CD14-positive monocyte (primary cell): ENCODE measurements around the gene IGSF22. TPM values are rescaled to one million over a fixed set of nuclear protein-coding genes. Genes with fewer than 3 reads are reported as not detected.

Experiments
- DNase-seq, 3 donors: peaks; one replicate each; pipeline ENCODE4 v3.0.0-alpha.2; 2011 to 2022
- H2AFZ ChIP-seq: 2 replicates; pipeline ENCODE4 v1.6.0; 2012; ENCODE audit warnings: mild to moderate bottlenecking, low read depth, low read length, inconsistent platforms; ENCODE audit not compliant: insufficient read depth, poor library complexity, severe bottlenecking
- H3K27ac ChIP-seq, 2 donors: 1 replicate in 1 of 2; 2 replicates in 1 of 2; pipeline ENCODE4 v1.5.1; 2012 to 2013; ENCODE audit warnings: low read length in 2 of 2, control low read depth in 1 of 2, inconsistent platforms in 1 of 2, low read depth in 1 of 2, mild to moderate bottlenecking in 1 of 2
- H3K27me3 ChIP-seq, 2 donors: one replicate each; pipeline versions ENCODE4 v1.6.0 to v1.6.1; 2011 to 2013; ENCODE audit warnings: low read length in 2 of 2; ENCODE audit not compliant: control insufficient read depth in 2 of 2, insufficient read depth in 2 of 2
- H3K36me3 ChIP-seq, 2 donors: replicated peaks in 1 of 2; 1 replicate in 1 of 2; 2 replicates in 1 of 2; pipeline versions ENCODE4 v1.5.1 to v1.6.1; 2012 to 2013; ENCODE audit warnings: low read length in 2 of 2, control low read depth in 1 of 2, inconsistent platforms in 1 of 2, mild to moderate bottlenecking in 1 of 2; ENCODE audit not compliant: insufficient read depth in 2 of 2, control insufficient read depth in 1 of 2
- H3K4me1 ChIP-seq, 2 donors: 1 replicate in 1 of 2; 2 replicates in 1 of 2; pipeline versions ENCODE4 v1.5.1 to v1.6.1; 2012 to 2013; ENCODE audit warnings: low read length in 2 of 2, control low read depth in 1 of 2, inconsistent platforms in 1 of 2, mild to moderate bottlenecking in 1 of 2, moderate library complexity in 1 of 2; ENCODE audit not compliant: insufficient read depth in 2 of 2, control insufficient read depth in 1 of 2
- H3K4me2 ChIP-seq: replicated peaks from 2 replicates; pipeline ENCODE3; 2012; ENCODE audit warnings: low read length, moderate library complexity, mild to moderate bottlenecking; ENCODE audit not compliant: poor library complexity, severe bottlenecking; ENCODE audit errors: extremely low read depth
- H3K4me3 ChIP-seq, 3 experiments: fragments of 200-600 bp in 1 of 3; sonication (generic) in 1 of 3; replicated peaks in 1 of 3; 1 replicate in 2 of 3; 2 replicates in 1 of 3; pipeline ENCODE4 v1.5.1; 2011 to 2013; ENCODE audit warnings: low read length in 3 of 3, mild to moderate bottlenecking in 3 of 3, control low read depth in 2 of 3, low read depth in 2 of 3, inconsistent platforms in 1 of 3, moderate library complexity in 1 of 3
- H3K79me2 ChIP-seq: 2 replicates; pipeline ENCODE4 v1.6.0; 2012; ENCODE audit warnings: mild to moderate bottlenecking, control low read depth, inconsistent platforms, low read length, moderate library complexity; ENCODE audit not compliant: insufficient read depth
- H3K9ac ChIP-seq: 2 replicates; pipeline ENCODE4 v1.6.0; 2017; ENCODE audit warnings: low read length, mild to moderate bottlenecking; ENCODE audit not compliant: insufficient read depth, poor library complexity, severe bottlenecking
- H3K9me3 ChIP-seq, 2 donors: replicated peaks in 1 of 2; 1 replicate in 1 of 2; 2 replicates in 1 of 2; pipeline versions ENCODE4 v1.5.1 to v1.6.1; 2012 to 2013; ENCODE audit warnings: low read length in 2 of 2, control low read depth in 1 of 2; ENCODE audit not compliant: control insufficient read depth in 1 of 2, insufficient read depth in 1 of 2
- H4K20me1 ChIP-seq: 2 replicates; pipeline ENCODE4 v1.6.0; 2012; ENCODE audit warnings: mild to moderate bottlenecking, low read length, control low read depth, moderate library complexity; ENCODE audit not compliant: insufficient read depth
- H3K27ac Mint-ChIP-seq, 7 donors: one replicate each; pipeline ENCODE4 v1.8.0; 2020; ENCODE audit warnings: mild to moderate bottlenecking in 7 of 7, mixed read lengths in 7 of 7, moderate library complexity in 6 of 7, inconsistent platforms in 2 of 7
- H3K27me3 Mint-ChIP-seq, 3 donors: one replicate each; pipeline ENCODE4 v1.8.0; 2021 to 2022; ENCODE audit warnings: low read depth in 3 of 3, mild to moderate bottlenecking in 3 of 3, mixed read lengths in 3 of 3, moderate library complexity in 3 of 3, inconsistent platforms in 1 of 3
- H3K36me3 Mint-ChIP-seq, 2 donors: one replicate each; pipeline ENCODE4 v1.8.0; 2020; ENCODE audit warnings: mixed read lengths in 2 of 2, inconsistent platforms in 1 of 2, mild to moderate bottlenecking in 1 of 2
- H3K4me1 Mint-ChIP-seq: one replicate; pipeline ENCODE4 v1.8.0; 2020; ENCODE audit warnings: mild to moderate bottlenecking, mixed read lengths
- H3K4me3 Mint-ChIP-seq, 2 donors: one replicate each; pipeline ENCODE4 v1.8.0; 2020; ENCODE audit warnings: mild to moderate bottlenecking in 2 of 2, mixed read lengths in 2 of 2, moderate library complexity in 1 of 2
- H3K9me3 Mint-ChIP-seq, 7 donors: one replicate each; pipeline ENCODE4 v1.8.0; 2020 to 2022; ENCODE audit warnings: mixed read lengths in 7 of 7, mild to moderate bottlenecking in 6 of 7, moderate library complexity in 6 of 7, inconsistent platforms in 2 of 7
- CTCF ChIP-seq: fragments of 200-600 bp; IDR thresholded peaks from one replicate; pipeline ENCODE4 v1.8.0; 2022; ENCODE audit warnings: antibody characterized with exemption, mild to moderate bottlenecking
- WGBS: methylation state at CpG from one replicate; pipeline ENCODE4 v1.1.5; 2013; ENCODE audit warnings: missing lambda C conversion rate; ENCODE audit not compliant: insufficient coverage; 5-methylcytosine and 5-hydroxymethylcytosine counted together
- intact Hi-C, 2 donors: fragments of 100-400 bp; cut with micrococcal nuclease; formaldehyde crosslinking; loops; one replicate each; pipeline versions ENCODE4 v1.15.0 to v1.15.1; 2023
- polyA plus RNA-seq, 3 donors: library from polyadenylated mRNA; depleted of rRNA in 1 of 3; unstranded in 2 of 3; stranded (reverse) in 1 of 3; fragments of 300-500 nt in 2 of 3; fragments of >200 nt in 1 of 3; fragmentation: Illumina TruSeq in 2 of 3; gene quantifications; 1 replicate in 2 of 3; 2 replicates in 1 of 3; pipeline ENCODE4 v1.2.3, GENCODE V29; 2012 to 2021

Gene IGSF22
- polyA plus RNA-seq, 3 donors: not detected

- no peaks in the 10 kb centered on the region for H3K9me3 ChIP-seq
- H2AFZ ChIP-seq: no peak overlapping the region
- H3K9ac ChIP-seq: no peak overlapping the region
- Mint-ChIP-seq H3K27ac (no peak overlapping the region), H3K27me3 (peaks cover 12 to 24% (median 13%) of the 10 kb centered on the region in 3 donors), H3K36me3 (no peaks in the 10 kb centered on the region), H3K4me1 (peaks cover 15% of the 10 kb centered on the region), H3K4me3 (no peak overlapping the region), H3K9me3 (peaks cover 0 to 3% (median 0%) of the 10 kb centered on the region in 7 donors)
- H3K4me1 ChIP-seq: peaks cover 13 to 17% of the 10 kb centered on the region in 2 donors
- peaks cover 0 to 9% of the 10 kb centered on the region in 2 donors for H3K27me3 ChIP-seq
- no CpG with 5 or more reads among the region's 1 CpG for WGBS
- H3K27ac ChIP-seq: no peak overlapping the region
- no peaks in the 10 kb centered on the region for H4K20me1 ChIP-seq
- H3K4me3 ChIP-seq: peak overlapping the region in 1 of 3 experiments; percentile 80
- peak overlapping the region; percentile 89 for H3K4me2 ChIP-seq
- intact Hi-C loops: no loop called here
- H3K36me3 ChIP-seq: no peaks in the 10 kb centered on the region
- no peak for DNase-seq
- H3K79me2 ChIP-seq: no peaks in the 10 kb centered on the region
- TF ChIP-seq CTCF: peak; percentile 78
Measured at GRCh38 chr11:18722293-18722637, 3.7 kb downstream of the IGSF22 start.

- peak overlapping the region in 2 of 7 donors; percentile 51 to 69 for H3K27ac Mint-ChIP-seq
- peaks cover 12 to 24% (median 13%) of the 10 kb centered on the region in 3 donors for H3K27me3 Mint-ChIP-seq
- H3K9me3 ChIP-seq: no peaks in the 10 kb centered on the region
- no peaks in the 10 kb centered on the region for H3K36me3 ChIP-seq
- peak overlapping the region; percentile 10 to 80 (median 37) for H3K4me3 ChIP-seq
- H3K9me3 Mint-ChIP-seq: peaks cover 0 to 3% (median 0%) of the 10 kb centered on the region in 7 donors
- H3K9ac ChIP-seq: peak overlapping the region; percentile 31
- intact Hi-C loops: no loop called here
- H4K20me1 ChIP-seq: no peaks in the 10 kb centered on the region
- peaks cover 0 to 9% of the 10 kb centered on the region in 2 donors for H3K27me3 ChIP-seq
- no peaks in the 10 kb centered on the region for H3K79me2 ChIP-seq
- TF ChIP-seq CTCF: peak; percentile 97
- H3K4me1 ChIP-seq: peaks cover 13 to 17% of the 10 kb centered on the region in 2 donors
- H3K4me3 Mint-ChIP-seq: peak overlapping the region; percentile 91 to 98
- peak overlapping the region; percentile 89 for H3K4me2 ChIP-seq
- H3K36me3 Mint-ChIP-seq: no peaks in the 10 kb centered on the region
- H2AFZ ChIP-seq: peak overlapping the region; percentile 90
- H3K27ac ChIP-seq: no peak overlapping the region
- H3K4me1 Mint-ChIP-seq: peaks cover 15% of the 10 kb centered on the region
- 0% methylated on average over 22 of the region's 36 CpGs for WGBS
- peak; percentile 58 to 76 (median 72) for DNase-seq
Measured at GRCh38 chr11:18721561-18722292, 4.3 kb downstream of the IGSF22 start.
